Caco-2 (cell line): Measurements from ENCODE around the gene GPR183. TPM values are rescaled to one million over a fixed set of nuclear protein-coding genes. Genes with fewer than 3 reads are reported as not detected.

ENCODE experiments used
- BruUV-seq: library from RNA; stranded (reverse); fragments of 400-500 nt; replicated peaks from 2 replicates; lab custom pipeline; 2021; lab: Mats Ljungman, UMichigan
- CTCF ChIA-PET: fragments of 300-600 bp; sonication (Branson Sonifier 250); formaldehyde crosslinking; loops from one replicate; lab custom pipeline; 2022; ENCODE audit warnings: antibody characterized with exemption; lab: Charles Lee
- POLR2A ChIA-PET: fragments of 300-600 bp; sonication (Branson Sonifier 250); formaldehyde crosslinking; loops from one replicate; lab custom pipeline; 2022; ENCODE audit warnings: antibody characterized with exemption; lab: Charles Lee
- DNase-seq, 2 experiments: peaks; one replicate each; pipeline versions ENCODE4 v3.0.0 to v3.0.0-alpha.2; 2020 to 2022
- H3K27me3 ChIP-seq: replicated peaks from 2 replicates; pipeline ENCODE4 v1.6.0; 2011; ENCODE audit warnings: low read length; ENCODE audit not compliant: control insufficient read depth, insufficient read depth
- H3K36me3 ChIP-seq: 2 replicates; pipeline ENCODE4 v1.5.1; 2011; ENCODE audit warnings: low read length; ENCODE audit not compliant: control insufficient read depth, insufficient read depth
- H3K4me1 ChIP-seq: fragments of 250-450 bp; sonication (Bioruptor Pico); 2 replicates; pipeline ENCODE4 v1.5.1; 2020; ENCODE audit warnings: mild to moderate bottlenecking
- H3K4me3 ChIP-seq: 2 replicates; pipeline ENCODE4 v1.5.1; 2011; ENCODE audit warnings: low read depth, mild to moderate bottlenecking, control low read depth, low read length
- H3K9me3 ChIP-seq: fragments of 250-450 bp; sonication (Bioruptor Pico); 2 replicates; pipeline ENCODE4 v1.5.1; 2020; ENCODE audit warnings: mild to moderate bottlenecking, moderate library complexity
- H3K27ac Mint-ChIP-seq: one replicate; pipeline ENCODE4 v1.8.0; 2022; ENCODE audit warnings: mixed read lengths; ENCODE audit not compliant: unreplicated experiment
- H3K27me3 Mint-ChIP-seq: one replicate; pipeline ENCODE4 v1.8.0; 2022; ENCODE audit warnings: mixed read lengths; ENCODE audit not compliant: insufficient read depth, unreplicated experiment
- H3K36me3 Mint-ChIP-seq: one replicate; pipeline ENCODE4 v1.8.0; 2022; ENCODE audit warnings: mild to moderate bottlenecking, mixed read lengths; ENCODE audit not compliant: insufficient read depth, unreplicated experiment
- H3K4me1 Mint-ChIP-seq: one replicate; pipeline ENCODE4 v1.8.0; 2022; ENCODE audit warnings: low read depth, mixed read lengths; ENCODE audit not compliant: unreplicated experiment
- H3K4me3 Mint-ChIP-seq: one replicate; pipeline ENCODE4 v1.8.0; 2022; ENCODE audit warnings: mild to moderate bottlenecking, moderate library complexity, mixed read lengths; ENCODE audit not compliant: unreplicated experiment
- H3K9me3 Mint-ChIP-seq: one replicate; pipeline ENCODE4 v1.8.0; 2022; ENCODE audit warnings: mixed read lengths; ENCODE audit not compliant: unreplicated experiment
- intact Hi-C: fragments of 100-400 bp; cut with micrococcal nuclease; formaldehyde crosslinking; loops from one replicate; pipeline ENCODE4 v1.10.0; 2022; ENCODE audit not compliant: unreplicated experiment
- total RNA-seq: library from RNA; stranded (reverse); gene quantifications from 2 replicates; pipeline ENCODE4 v1.2.3, GENCODE V29; 2022
- TF ChIP-seq, protein P1 (sequence below), 2 experiments: fragments of 200-600 bp in 1 of 2; IDR thresholded peaks; 1 replicate in 1 of 2; 2 replicates in 1 of 2; pipeline versions ENCODE4 v1.5.1 to v1.8.0; 2011 to 2022; ENCODE audit warnings: antibody characterized with exemption in 1 of 2, control low read depth in 1 of 2, inconsistent platforms in 1 of 2, low read depth in 1 of 2, low read length in 1 of 2, mild to moderate bottlenecking in 1 of 2, moderate library complexity in 1 of 2; ENCODE audit not compliant: insufficient read depth in 1 of 2, severe bottlenecking in 1 of 2, unreplicated experiment in 1 of 2

Gene GPR183
- total RNA-seq, 1 experiment from 2014 or later = not detected

DNA sequence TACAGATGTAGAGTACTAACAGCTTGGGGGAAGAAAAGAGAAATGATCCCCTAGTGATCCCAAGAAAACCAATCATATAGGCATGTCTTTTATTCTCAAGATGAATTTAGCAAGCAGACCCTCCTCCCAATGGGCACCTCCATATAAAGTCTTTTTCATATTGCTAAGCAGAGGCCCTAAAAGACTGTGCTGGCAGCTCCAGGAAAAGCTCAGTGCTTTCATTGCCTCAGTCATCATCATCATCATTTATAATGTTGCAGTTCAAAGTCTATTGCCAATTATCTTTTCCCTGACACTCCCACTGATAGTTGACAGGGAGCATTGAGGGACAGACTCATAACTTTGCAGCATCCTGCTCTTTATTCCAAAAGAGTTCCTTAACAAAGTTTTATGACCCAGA lies 13.0 kb downstream of the GPR183 start:
- no TSS peak for BruUV-seq
- DNase-seq = no peak
- Histone ChIP-seq H3K36me3 (no peaks in the 10 kb centered on the region), H3K4me1 (no peaks in the 10 kb centered on the region), H3K9me3 (no peaks in the 10 kb centered on the region), H3K4me3 (no peak overlapping the region), H3K27me3 (no peaks in the 10 kb centered on the region)
- Mint-ChIP-seq H3K27me3 (no peaks in the 10 kb centered on the region), H3K27ac (no peak overlapping the region), H3K4me1 (peaks cover 12% of the 10 kb centered on the region), H3K4me3 (no peak overlapping the region), H3K36me3 (peaks cover 25% of the 10 kb centered on the region), H3K9me3 (no peaks in the 10 kb centered on the region)
- ChIA-PET POLR2A (no interaction called here), CTCF (no interaction called here)
- intact Hi-C loops = loop anchor here (10.0 kb wide), 1 partner anchor 141 kb away; no protein-coding TSS in a partner anchor
- TF ChIP-seq, protein P1, sequence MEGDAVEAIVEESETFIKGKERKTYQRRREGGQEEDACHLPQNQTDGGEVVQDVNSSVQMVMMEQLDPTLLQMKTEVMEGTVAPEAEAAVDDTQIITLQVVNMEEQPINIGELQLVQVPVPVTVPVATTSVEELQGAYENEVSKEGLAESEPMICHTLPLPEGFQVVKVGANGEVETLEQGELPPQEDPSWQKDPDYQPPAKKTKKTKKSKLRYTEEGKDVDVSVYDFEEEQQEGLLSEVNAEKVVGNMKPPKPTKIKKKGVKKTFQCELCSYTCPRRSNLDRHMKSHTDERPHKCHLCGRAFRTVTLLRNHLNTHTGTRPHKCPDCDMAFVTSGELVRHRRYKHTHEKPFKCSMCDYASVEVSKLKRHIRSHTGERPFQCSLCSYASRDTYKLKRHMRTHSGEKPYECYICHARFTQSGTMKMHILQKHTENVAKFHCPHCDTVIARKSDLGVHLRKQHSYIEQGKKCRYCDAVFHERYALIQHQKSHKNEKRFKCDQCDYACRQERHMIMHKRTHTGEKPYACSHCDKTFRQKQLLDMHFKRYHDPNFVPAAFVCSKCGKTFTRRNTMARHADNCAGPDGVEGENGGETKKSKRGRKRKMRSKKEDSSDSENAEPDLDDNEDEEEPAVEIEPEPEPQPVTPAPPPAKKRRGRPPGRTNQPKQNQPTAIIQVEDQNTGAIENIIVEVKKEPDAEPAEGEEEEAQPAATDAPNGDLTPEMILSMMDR (IDR thresholded peaks at IDR 0.05; ENCODE audit: insufficient read depth in 1 of 2, low read depth in 1 of 2, low read length in 1 of 2, severe bottlenecking in 1 of 2, unreplicated experiment in 1 of 2) = no peak

DNA sequence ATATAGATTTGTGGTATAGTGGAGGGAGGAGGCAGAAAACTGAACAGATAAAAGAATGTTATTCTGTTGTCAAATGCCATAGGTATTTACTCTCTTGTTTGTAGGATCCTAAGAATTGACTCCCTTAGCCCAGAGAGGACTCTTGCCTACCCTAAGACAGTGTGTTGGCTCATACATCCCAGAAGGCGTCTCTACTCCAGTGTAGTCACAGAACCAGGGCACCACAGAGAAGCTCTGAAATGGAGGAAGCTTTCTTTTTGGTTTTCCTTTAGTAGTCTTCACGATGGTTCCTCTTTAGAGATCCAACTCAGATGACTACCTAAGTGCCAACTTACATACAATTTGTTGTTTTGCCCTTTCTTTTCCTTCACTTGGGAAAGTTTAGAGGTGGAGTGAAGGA lies 14.0 kb downstream of the GPR183 start:
- H3K9me3 ChIP-seq = no peaks in the 10 kb centered on the region
- no peaks in the 10 kb centered on the region for H3K9me3 Mint-ChIP-seq
- intact Hi-C loops = loop anchor here (10.0 kb wide), 1 partner anchor 142 kb away; no protein-coding TSS in a partner anchor
- no peak for DNase-seq
- no peak overlapping the region for H3K4me3 ChIP-seq
- H3K36me3 ChIP-seq = no peaks in the 10 kb centered on the region
- TF ChIP-seq, protein P1 (IDR thresholded peaks at IDR 0.05; ENCODE audit: insufficient read depth in 1 of 2, low read depth in 1 of 2, low read length in 1 of 2, severe bottlenecking in 1 of 2, unreplicated experiment in 1 of 2) = no peak
- peaks cover 14% of the 10 kb centered on the region for H3K4me1 Mint-ChIP-seq
- ChIA-PET POLR2A (no interaction called here), CTCF (no interaction called here)
- no peaks in the 10 kb centered on the region for H3K4me1 ChIP-seq
- no peak overlapping the region for H3K4me3 Mint-ChIP-seq
- no TSS peak for BruUV-seq
- no peaks in the 10 kb centered on the region for H3K27me3 Mint-ChIP-seq
- H3K36me3 Mint-ChIP-seq = peaks cover 29% of the 10 kb centered on the region
- no peak overlapping the region for H3K27ac Mint-ChIP-seq
- H3K27me3 ChIP-seq = no peaks in the 10 kb centered on the region

DNA sequence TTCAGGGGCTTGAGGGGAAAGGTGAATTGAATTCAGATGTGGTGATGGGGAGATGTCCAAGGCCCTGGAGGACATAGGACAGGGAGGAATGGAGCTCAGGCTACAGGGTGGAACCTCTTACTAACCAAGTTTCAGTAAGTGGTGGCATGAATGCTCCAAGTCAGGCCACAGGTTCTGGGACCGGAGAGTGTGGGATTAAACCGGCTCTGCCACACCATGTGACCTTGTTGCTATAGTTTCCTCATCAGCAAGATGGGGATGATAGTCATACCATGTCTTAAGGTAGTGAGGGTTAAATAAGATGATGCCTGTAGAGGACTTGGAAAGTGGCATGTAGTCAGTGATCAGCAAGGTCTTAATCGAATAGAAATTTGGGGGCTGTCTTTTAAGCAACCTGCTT lies 16.3 kb downstream of the GPR183 start:
- intact Hi-C loops = loop anchor here (10.0 kb wide), 1 partner anchor 144 kb away; no protein-coding TSS in a partner anchor
- H3K27me3 Mint-ChIP-seq = no peaks in the 10 kb centered on the region

More for the DNA sequence above, 16.3 kb downstream of the GPR183 start:
- no peak overlapping the region for H3K27ac Mint-ChIP-seq
- TF ChIP-seq, protein P1 (IDR thresholded peaks at IDR 0.05; ENCODE audit: insufficient read depth in 1 of 2, low read depth in 1 of 2, low read length in 1 of 2, severe bottlenecking in 1 of 2, unreplicated experiment in 1 of 2) = no peak
- no peaks in the 10 kb centered on the region for H3K9me3 Mint-ChIP-seq
- ChIA-PET POLR2A (no interaction called here), CTCF (no interaction called here)
- no peaks in the 10 kb centered on the region; the same call in 1 of the 2 replicates for H3K36me3 ChIP-seq
- H3K36me3 Mint-ChIP-seq = peaks cover 23% of the 10 kb centered on the region
- no peak overlapping the region for H3K4me3 ChIP-seq
- DNase-seq = no peak
- no TSS peak for BruUV-seq
- no peaks in the 10 kb centered on the region for H3K9me3 ChIP-seq
- H3K4me1 ChIP-seq = no peaks in the 10 kb centered on the region
- no peak overlapping the region for H3K4me3 Mint-ChIP-seq
- H3K27me3 ChIP-seq = no peaks in the 10 kb centered on the region
- peaks cover 7% of the 10 kb centered on the region for H3K4me1 Mint-ChIP-seq
